K562 (cell line): ENCODE results near the gene LITAF. TPM values are rescaled to one million over a fixed set of nuclear protein-coding genes. Genes with fewer than 3 reads are reported as not detected.

Source experiments
- ATAC-seq: fragments of 200-7000 bp; cut with Tn5 transposase; 3 replicates; pipeline ENCODE4 v1.9.1; 2020; ENCODE audit warnings: moderate library complexity
- BruUV-seq: library from RNA; stranded (reverse); fragments of 400-500 nt; replicated peaks from 2 replicates; lab custom pipeline; 2021; lab: Mats Ljungman, UMichigan
- CTCF ChIA-PET: fragments of 300-600 bp; formaldehyde crosslinking; extraction: SDS; loops from one replicate; lab custom pipeline; 2021; ENCODE audit warnings: low intra/inter-chr PET ratio; lab: Yijun Ruan, JAX
- POLR2A ChIA-PET: fragments of 300-600, 350-650 bp; sonication (Branson Sonifier 250); formaldehyde crosslinking; extraction: SDS; loops from one replicate; lab custom pipeline; 2021; ENCODE audit warnings: antibody characterized with exemption, inconsistent platforms; lab: Yijun Ruan, JAX
- DNase-seq, 4 experiments: peaks; one replicate each; pipeline versions ENCODE4 v3.0.0 to v3.0.0-alpha.2; 2011 to 2018; ENCODE audit warnings: low spot score in 3 of 4, mixed read lengths in 3 of 4; ENCODE audit errors: extremely low read depth in 1 of 4
- FAIRE-seq: peaks from 2 replicates; lab custom pipeline; 2011; peaks lifted over from hg19 to GRCh38; lab: Jason Lieb, UNC
- H2AFZ ChIP-seq: 2 replicates; pipeline ENCODE4 v1.6.0; 2011; ENCODE audit warnings: low read depth, low read length, control low read depth, inconsistent platforms
- H3K27ac ChIP-seq: fragments of 200-600 bp; 3 replicates; pipeline ENCODE4 v1.8.0; 2011; ENCODE audit warnings: low read depth, mild to moderate bottlenecking, control low read depth, inconsistent platforms, low read length, moderate library complexity, mixed read lengths; ENCODE audit errors: extremely low read depth
- H3K27me3 ChIP-seq, 2 experiments: fragments of 300-600 bp in 1 of 2; 2 replicates in 1 of 2; 3 replicates in 1 of 2; pipeline versions ENCODE4 v1.6.0 to v1.8.0; 2011; ENCODE audit warnings: inconsistent platforms in 2 of 2, low read length in 2 of 2, mild to moderate bottlenecking in 1 of 2, mixed read lengths in 1 of 2, moderate library complexity in 1 of 2; ENCODE audit not compliant: control insufficient read depth in 2 of 2, insufficient read depth in 2 of 2
- H3K36me3 ChIP-seq: fragments of 300-600 bp; 3 replicates; pipeline ENCODE4 v1.8.0; 2011; ENCODE audit warnings: mild to moderate bottlenecking, low read length, inconsistent platforms; ENCODE audit not compliant: control insufficient read depth, insufficient read depth
- H3K4me1 ChIP-seq, 2 experiments: fragments of 200-600 bp in 1 of 2; replicated peaks in 1 of 2; 2 replicates in 1 of 2; 3 replicates in 1 of 2; pipeline versions ENCODE4 v1.5.1 to v1.8.0; 2011; ENCODE audit warnings: inconsistent platforms in 2 of 2, low read length in 2 of 2, mild to moderate bottlenecking in 1 of 2, mixed read lengths in 1 of 2, moderate library complexity in 1 of 2; ENCODE audit not compliant: control insufficient read depth in 2 of 2, insufficient read depth in 2 of 2
- H3K4me2 ChIP-seq: 2 replicates; pipeline ENCODE4 v1.6.1; 2011; ENCODE audit warnings: low read length, control low read depth, inconsistent platforms, mixed read lengths; ENCODE audit not compliant: insufficient read depth
- H3K4me3 ChIP-seq: fragments of 200-600 bp; sonication (generic), shearing (Covaris generic); 2 replicates; pipeline ENCODE4 v1.5.1; 2016; ENCODE audit warnings: control low read depth, inconsistent platforms
- H3K79me2 ChIP-seq: fragments of 200-600 bp; 3 replicates; pipeline ENCODE4 v1.8.0; 2011; ENCODE audit warnings: low read length, inconsistent platforms; ENCODE audit not compliant: control insufficient read depth, insufficient read depth
- H3K9ac ChIP-seq, 2 experiments: 2 replicates each; pipeline versions ENCODE4 v1.6.0 to v1.6.1; 2011; ENCODE audit warnings: low read depth in 2 of 2, low read length in 2 of 2, control low read depth in 1 of 2, inconsistent platforms in 1 of 2, mild to moderate bottlenecking in 1 of 2, mixed read lengths in 1 of 2; ENCODE audit not compliant: insufficient read depth in 1 of 2
- H3K9me1 ChIP-seq: one replicate; pipeline ENCODE4 v1.6.0; 2011; ENCODE audit warnings: inconsistent platforms, mild to moderate bottlenecking, low read length, moderate library complexity; ENCODE audit not compliant: control insufficient read depth, insufficient read depth
- H3K9me3 ChIP-seq: replicated peaks from 2 replicates; pipeline ENCODE4 v1.5.1; 2011; ENCODE audit warnings: low read depth, low read length, inconsistent platforms; ENCODE audit not compliant: control insufficient read depth, insufficient read depth
- H4K20me1 ChIP-seq: replicated peaks from 2 replicates; pipeline ENCODE4 v1.6.1; 2011; ENCODE audit warnings: low read length, inconsistent platforms, mixed read lengths; ENCODE audit not compliant: control insufficient read depth, insufficient read depth
- CREBBP ChIP-seq: IDR thresholded peaks from one replicate; pipeline ENCODE4 v1.6.1; 2012; ENCODE audit warnings: low read depth, mild to moderate bottlenecking, control low read depth, inconsistent platforms, low read length
- IRF2 ChIP-seq: sonication (generic); formaldehyde crosslinking; IDR thresholded peaks from 2 replicates; pipeline ENCODE4 v1.8.1; 2022; ENCODE audit warnings: mild to moderate bottlenecking, missing genetic modification reagents
- KLF6 ChIP-seq: fragments of 250-450 bp; sonication (Bioruptor Pico); IDR thresholded peaks from 2 replicates; pipeline ENCODE4 v1.4.0; 2020; ENCODE audit warnings: mild to moderate bottlenecking, moderate library complexity, borderline replicate concordance
- NKRF ChIP-seq: fragments of 450-650 bp; IDR thresholded peaks from 2 replicates; pipeline ENCODE4 v1.6.1; 2016; ENCODE audit warnings: borderline replicate concordance
- PTTG1 ChIP-seq: fragments of 450-650 bp; IDR thresholded peaks from 2 replicates; pipeline ENCODE4 v1.6.1; 2016; ENCODE audit warnings: low read depth, mild to moderate bottlenecking, missing genetic modification characterization, missing compliant biosample characterization
- SMARCA5 ChIP-seq: fragments of 450-650 bp; IDR thresholded peaks from 2 replicates; pipeline ENCODE4 v1.6.1; 2016
- SPI1 ChIP-seq: IDR thresholded peaks from 2 replicates; pipeline ENCODE4 v1.6.1; 2011; ENCODE audit warnings: low read depth, low read length, control low read depth, borderline replicate concordance
- SREBF2 ChIP-seq: sonication (generic); formaldehyde crosslinking; IDR thresholded peaks from 2 replicates; pipeline ENCODE4 v1.4.0; 2020; ENCODE audit warnings: mild to moderate bottlenecking, missing genetic modification reagents
- TEAD2 ChIP-seq: fragments of 450-650 bp; IDR thresholded peaks from 2 replicates; pipeline ENCODE4 v1.6.1; 2016; ENCODE audit warnings: missing genetic modification characterization, control low read depth, missing compliant biosample characterization
- ZNF316 ChIP-seq: fragments of 450-650 bp; IDR thresholded peaks from 2 replicates; pipeline ENCODE4 v1.6.1; 2016
- WGBS: fragments of 100-300 bp; shearing (Covaris generic); methylation state at CpG from one replicate; pipeline ENCODE4 v1.1.6; 2016; ENCODE audit warnings: low coverage, mixed read lengths; ENCODE audit not compliant: insufficient coverage; ENCODE audit errors: missing lambda C conversion rate; 5-methylcytosine and 5-hydroxymethylcytosine counted together
- in situ Hi-C: fragments of 300-500 bp; cut with MboI; formaldehyde crosslinking; loops from 4 replicates; pipeline ENCODE4 v1.15.0; 2018; ENCODE audit warnings: inconsistent platforms, mixed read lengths
- intact Hi-C: fragments of 100-400 bp; cut with micrococcal nuclease; formaldehyde crosslinking; loops from 2 replicates; pipeline ENCODE4 v1.14.2; 2022
- polyA plus RNA-seq, 8 experiments: library from polyadenylated mRNA; depleted of rRNA in 4 of 8; stranded (reverse) in 5 of 8; unstranded in 3 of 8; fragments of >200 nt; fragmentation: Nextera tagmentation in 2 of 8; fragmentation: Illumina TruSeq in 1 of 8; extraction: Ambion mirVana in 2 of 8; extraction: Trizol in 1 of 8; gene quantifications; 2 replicates each; pipeline versions ENCODE4 v1.2.1 to v1.2.3, GENCODE V29; 2011 to 2014; ENCODE audit warnings: inconsistent platforms in 1 of 8, missing spikeins in 1 of 8
- total RNA-seq, 7 experiments: library from RNA; depleted of rRNA in 6 of 7; stranded (reverse); fragments of >200 nt in 6 of 7; fragmentation: Illumina TruSeq in 2 of 7; extraction: Trizol in 2 of 7; gene quantifications; 2 replicates each; pipeline versions ENCODE4 v1.2.1 to v1.2.3, GENCODE V29; 2011 to 2021; ENCODE audit warnings: low replicate concordance in 1 of 7
- TF ChIP-seq, protein P1 (sequence below): fragments of 250-450 bp; sonication (Bioruptor Pico); IDR thresholded peaks from 2 replicates; pipeline ENCODE4 v1.9.0; 2021; ENCODE audit warnings: mild to moderate bottlenecking
- TF ChIP-seq, protein P2 (sequence below): fragments of 450-650 bp; IDR thresholded peaks from 2 replicates; pipeline ENCODE4 v1.6.1; 2016

The LITAF gene
- total and polyA plus RNA-seq, 9 of the 15 experiments (the other 6 are each of a cell fraction or from before 2014, with no cell fraction given): 4.1 to 17.8 (median 11.9) TPM

DNA sequence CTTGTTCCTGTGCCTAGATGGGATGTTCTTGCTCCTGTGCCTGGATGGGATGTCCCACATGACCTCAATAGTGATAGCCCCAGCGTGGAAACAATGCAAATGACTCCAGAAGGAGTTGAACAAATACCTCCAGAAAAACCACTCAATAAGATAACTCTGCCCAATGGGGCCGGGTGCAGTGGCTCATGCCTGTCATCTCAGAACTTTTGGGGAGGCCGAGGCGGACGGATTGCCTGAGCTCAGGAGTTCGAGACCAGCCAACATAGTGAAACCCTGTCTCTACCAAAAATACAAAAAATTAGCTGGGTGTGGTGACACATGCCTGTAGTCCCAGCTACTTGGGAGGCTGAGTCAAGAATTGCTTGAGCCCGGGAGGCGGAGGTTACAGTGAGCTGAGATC is 15.2 kb upstream of the LITAF start (continued):
- TF ChIP-seq NKRF (no peak), SREBF2 (CRISPR knock-in tag) (no peak)

DNA sequence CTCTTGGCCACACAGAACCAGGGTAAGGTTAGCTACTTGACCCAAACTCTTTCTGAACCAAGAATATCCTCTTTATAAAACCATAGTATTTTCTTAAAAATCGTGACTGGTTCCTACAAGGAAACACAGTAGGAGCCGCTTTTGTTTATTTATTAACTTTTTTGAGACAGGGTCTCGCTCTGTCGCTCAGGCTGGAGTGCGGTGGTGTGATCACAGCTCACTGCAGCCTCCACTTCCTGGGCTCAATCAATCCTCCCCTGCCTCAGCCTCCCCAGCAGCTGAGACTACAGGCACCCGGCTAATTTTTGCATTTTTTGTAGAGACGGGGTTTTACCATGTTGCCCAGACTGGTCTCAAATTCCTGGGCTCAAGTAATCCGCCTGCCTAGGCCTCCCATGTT is 14.7 kb upstream of the LITAF start:
- Histone ChIP-seq H3K4me1 (no peaks in the 10 kb centered on the region; a peak in 1 of 5 replicates), H4K20me1 (no peaks in the 10 kb centered on the region), H2AFZ (no peak overlapping the region), H3K36me3 (no peaks in the 10 kb centered on the region), H3K27ac (no peak overlapping the region), H3K4me3 (no peak overlapping the region), H3K27me3 (peaks cover 0 to 22% of the 10 kb centered on the region in 2 experiments; a peak in 3 of 5 replicates), H3K9me3 (no peaks in the 10 kb centered on the region), H3K9me1 (no peaks in the 10 kb centered on the region), H3K79me2 (no peaks in the 10 kb centered on the region), H3K4me2 (no peak overlapping the region), H3K9ac (no peak overlapping the region)
- FAIRE-seq (no peak), ATAC-seq (no peak), DNase-seq (no peak)
- TF ChIP-seq KLF6 (CRISPR knock-in tag) (no peak), PTTG1 (tag) (no peak), SPI1 (no peak), SMARCA5 (no peak), IRF2 (CRISPR knock-in tag) (no peak), ZNF316 (no peak), CREBBP (no peak), TEAD2 (no peak)
- TF ChIP-seq, protein P1, sequence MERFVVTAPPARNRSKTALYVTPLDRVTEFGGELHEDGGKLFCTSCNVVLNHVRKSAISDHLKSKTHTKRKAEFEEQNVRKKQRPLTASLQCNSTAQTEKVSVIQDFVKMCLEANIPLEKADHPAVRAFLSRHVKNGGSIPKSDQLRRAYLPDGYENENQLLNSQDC (CRISPR knock-in tag): no peak
- TF ChIP-seq, protein P2, sequence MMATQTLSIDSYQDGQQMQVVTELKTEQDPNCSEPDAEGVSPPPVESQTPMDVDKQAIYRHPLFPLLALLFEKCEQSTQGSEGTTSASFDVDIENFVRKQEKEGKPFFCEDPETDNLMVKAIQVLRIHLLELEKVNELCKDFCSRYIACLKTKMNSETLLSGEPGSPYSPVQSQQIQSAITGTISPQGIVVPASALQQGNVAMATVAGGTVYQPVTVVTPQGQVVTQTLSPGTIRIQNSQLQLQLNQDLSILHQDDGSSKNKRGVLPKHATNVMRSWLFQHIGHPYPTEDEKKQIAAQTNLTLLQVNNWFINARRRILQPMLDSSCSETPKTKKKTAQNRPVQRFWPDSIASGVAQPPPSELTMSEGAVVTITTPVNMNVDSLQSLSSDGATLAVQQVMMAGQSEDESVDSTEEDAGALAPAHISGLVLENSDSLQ: no peak
- BruUV-seq: no TSS peak
- 46% methylated on average over 8 of the region's 8 CpGs for WGBS
- POLR2A ChIA-PET: interaction anchor here (0.6 kb wide), 2 partner anchors 9 to 123 kb away, joined by 3 read pairs; no protein-coding TSS in a partner anchor
- in situ Hi-C loops (no loop called here), intact Hi-C loops (no loop called here)
- CTCF ChIA-PET: no interaction called here
